GM21717 (cell line): Measurements from ENCODE around the gene NRDE2.
"Not testable (repeated sequence)": the region's sequence is repeated elsewhere in the genome, so short reads cannot be mapped to it uniquely, and the experiment has no call there.

Source experiments
- ATAC-seq: cut with Tn5 transposase; IDR thresholded peaks from one replicate; pipeline ENCODE4 v1.9.1; 2021; ENCODE audit warnings: mild to moderate bottlenecking, moderate library complexity; ENCODE audit not compliant: unreplicated experiment

Gene NRDE2

GRCh38 chr14:90274019-90274418 lies 57.7 kb downstream of the NRDE2 start:
- ATAC-seq = no peak

- no peak for ATAC-seq
These were observed 58.2 kb downstream of the NRDE2 start for GRCh38 chr14:90273532-90273931.

GRCh38 chr14:90272523-90272922 lies 59.2 kb downstream of the NRDE2 start:
- ATAC-seq = no peak

GRCh38 chr14:90268420-90268819 lies 63.3 kb downstream of the NRDE2 start:
- no peak for ATAC-seq

- ATAC-seq = no peak
These were observed 65.1 kb downstream of the NRDE2 start for GRCh38 chr14:90266441-90267154.

- ATAC-seq = no peak
These were observed 67.8 kb downstream of the NRDE2 start for GRCh38 chr14:90263748-90264449.

GRCh38 chr14:90256354-90257131 lies 75.2 kb downstream of the NRDE2 start, which contains the start of gene PSMC1:
Gene PSMC1 (plus strand): TSS chr14:90256553. CDS start chr14:90256598, 45 bp downstream.
- ATAC-seq = peak; percentile 94

- ATAC-seq = no peak
These were observed 75.9 kb downstream of the NRDE2 start for GRCh38 chr14:90255871-90256270.

- no peak for ATAC-seq
These were observed 77.9 kb downstream of the NRDE2 start for GRCh38 chr14:90253826-90254225.

GRCh38 chr14:90248594-90248993 lies 83.1 kb downstream of the NRDE2 start:
- no peak for ATAC-seq

- not testable (repeated sequence) for ATAC-seq
These were observed 84.3 kb downstream of the NRDE2 start for GRCh38 chr14:90247441-90247840.

GRCh38 chr14:90246936-90247335 lies 84.8 kb downstream of the NRDE2 start:
- no peak for ATAC-seq

- no peak for ATAC-seq
These were observed 89.3 kb downstream of the NRDE2 start for GRCh38 chr14:90242444-90242843.

- no peak for ATAC-seq
These were observed 92.6 kb downstream of the NRDE2 start for GRCh38 chr14:90239139-90239538.

- ATAC-seq = peak; percentile 64
These were observed 96.4 kb downstream of the NRDE2 start for GRCh38 chr14:90235179-90235976.

- ATAC-seq = not testable (repeated sequence)
These were observed 101.8 kb downstream of the NRDE2 start for GRCh38 chr14:90229942-90230341.

- no peak for ATAC-seq
These were observed 103.3 kb downstream of the NRDE2 start for GRCh38 chr14:90228478-90228877.
